Urinary bladder (tissue), 4 donors: ENCODE results near the gene RBM45. TPM values are rescaled to one million over a fixed set of nuclear protein-coding genes. Genes with fewer than 3 reads are reported as not detected.

ENCODE experiments used
- DNase-seq: peaks from one replicate; pipeline ENCODE4 v3.0.0-alpha.2; 2015; ENCODE audit errors: extremely low spot score
- H3K27ac ChIP-seq: one replicate; pipeline ENCODE4 v1.5.1; 2013; ENCODE audit warnings: low read depth, mild to moderate bottlenecking, moderate library complexity
- H3K36me3 ChIP-seq: one replicate; pipeline ENCODE4 v1.6.1; 2013; ENCODE audit warnings: mild to moderate bottlenecking, moderate library complexity; ENCODE audit not compliant: insufficient read depth
- H3K4me1 ChIP-seq: one replicate; pipeline ENCODE4 v1.6.1; 2013; ENCODE audit warnings: mild to moderate bottlenecking, moderate library complexity; ENCODE audit not compliant: insufficient read depth
- H3K4me3 ChIP-seq: one replicate; pipeline ENCODE4 v1.5.1; 2013; ENCODE audit warnings: low read depth, low read length
- WGBS: extraction: QIAGEN DNeasy Blood & Tissue Kit; methylation state at CpG from one replicate; pipeline ENCODE4 v1.1.7; 2013; 5-methylcytosine and 5-hydroxymethylcytosine counted together
- polyA plus RNA-seq: library from polyadenylated mRNA; stranded (reverse); fragments of 200-250 nt; gene quantifications from one replicate; pipeline ENCODE4 v1.2.3, GENCODE V29; 2013
- total RNA-seq: library from RNA; depleted of rRNA; stranded (reverse); fragments of >200 nt; gene quantifications from one replicate; pipeline ENCODE4 v1.2.3, GENCODE V29; 2014
- donor health status: healthy with polysubstance abuse.
- donor health status: healthy.

RBM45 gene
- total and polyA plus RNA-seq, 2 donors: 7.3 to 30.8 TPM

GRCh38 chr2:178082408-178083045 is 29.7 kb upstream of the RBM45 start:
- H3K36me3 ChIP-seq: no peaks in the 10 kb centered on the region
- no peak overlapping the region for H3K27ac ChIP-seq
- no peaks in the 10 kb centered on the region for H3K4me1 ChIP-seq
- no peak for DNase-seq
- no peak overlapping the region for H3K4me3 ChIP-seq
- WGBS: 65% methylated on average over 3 of the region's 3 CpGs

GRCh38 chr2:178084273-178084672 is 28.0 kb upstream of the RBM45 start:
- H3K27ac ChIP-seq: no peak overlapping the region
- no peaks in the 10 kb centered on the region for H3K4me1 ChIP-seq
- WGBS: 76% methylated on average over 3 of the region's 3 CpGs
- H3K4me3 ChIP-seq: no peak overlapping the region
- DNase-seq: no peak
- no peaks in the 10 kb centered on the region for H3K36me3 ChIP-seq

DNA sequence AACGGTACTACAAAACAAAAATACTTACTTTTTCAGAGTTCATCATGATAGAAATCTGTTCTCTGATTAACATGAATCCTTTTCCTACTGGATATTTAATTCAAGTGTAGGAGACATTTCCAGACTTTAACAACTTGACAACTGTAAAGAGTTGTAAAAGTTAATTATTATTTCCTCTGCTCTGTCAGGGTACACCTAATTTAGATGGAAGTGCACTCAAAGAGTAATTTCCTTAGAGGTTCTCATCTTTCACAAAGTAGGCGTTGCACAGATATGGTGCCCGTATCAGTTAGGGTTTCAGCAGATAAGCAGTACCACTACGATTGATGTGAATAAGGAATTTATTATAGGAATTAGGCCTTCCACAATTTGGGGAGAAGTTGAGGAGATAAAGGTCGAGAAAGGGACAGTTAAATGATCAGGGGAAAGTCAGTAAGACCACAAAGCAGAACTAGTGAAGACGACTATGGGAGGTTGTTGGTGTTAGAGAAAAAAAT is 23.4 kb upstream of the RBM45 start:
- Histone ChIP-seq H3K36me3 (peaks cover 2% of the 10 kb centered on the region), H3K27ac (no peak overlapping the region), H3K4me1 (no peaks in the 10 kb centered on the region), H3K4me3 (no peak overlapping the region)
- DNase-seq: no peak
- WGBS: 39% methylated on average over 6 of the region's 6 CpGs

DNA sequence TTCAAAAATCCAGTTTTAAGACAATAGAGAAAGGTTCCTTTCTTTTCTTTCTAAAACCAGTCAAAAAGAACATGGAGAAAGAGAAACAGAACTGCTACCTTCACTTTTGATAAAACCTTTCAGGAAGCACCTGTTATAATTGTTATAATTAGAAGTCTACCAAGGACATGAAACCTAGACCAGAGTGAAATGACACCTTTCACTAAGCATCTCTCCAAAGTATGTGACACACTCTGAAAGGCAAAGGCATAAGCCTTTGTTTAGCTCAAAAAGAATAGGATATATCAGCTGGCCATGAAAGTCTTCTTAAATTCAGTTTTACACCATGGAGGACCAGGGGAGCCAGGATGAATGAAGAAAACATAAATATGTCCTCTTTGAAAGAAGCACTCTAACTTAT is 18.8 kb upstream of the RBM45 start:
- Histone ChIP-seq H3K36me3 (peaks cover 2% of the 10 kb centered on the region), H3K27ac (no peak overlapping the region), H3K4me1 (no peaks in the 10 kb centered on the region), H3K4me3 (no peak overlapping the region)
- DNase-seq: no peak

GRCh38 chr2:178101321-178102079 is 10.7 kb upstream of the RBM45 start:
- Histone ChIP-seq H3K36me3 (no peaks in the 10 kb centered on the region), H3K4me1 (no peaks in the 10 kb centered on the region), H3K27ac (no peak overlapping the region), H3K4me3 (no peak overlapping the region)
- 87% methylated on average over 3 of the region's 3 CpGs for WGBS
- no peak for DNase-seq

GRCh38 chr2:178105566-178105965 is 6.7 kb upstream of the RBM45 start:
- DNase-seq: no peak

DNA sequence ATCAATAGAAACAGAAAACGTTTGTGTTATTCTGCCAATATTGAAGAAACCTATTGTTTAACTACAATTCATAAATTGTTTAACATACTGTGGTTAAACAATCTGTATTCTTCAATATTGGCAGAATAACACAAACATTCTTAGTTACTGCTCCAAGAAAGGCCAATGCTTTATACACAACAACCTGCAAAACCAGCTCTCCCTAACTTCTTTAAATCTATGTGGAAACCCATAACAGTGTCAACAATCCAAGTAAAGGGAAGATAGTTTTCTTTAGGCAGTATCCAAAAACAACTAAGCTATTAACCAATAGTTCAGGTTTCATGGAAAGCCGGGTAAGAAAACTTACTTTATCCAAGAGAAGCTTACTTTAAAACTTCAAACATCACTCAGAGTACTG is 6.2 kb upstream of the RBM45 start:
- Histone ChIP-seq H3K4me3 (no peak overlapping the region), H3K4me1 (no peaks in the 10 kb centered on the region), H3K27ac (no peak overlapping the region), H3K36me3 (no peaks in the 10 kb centered on the region)
- no peak for DNase-seq
- WGBS: 46% methylated on average over 2 of the region's 2 CpGs

More at GRCh38 chr2:178105566-178105965, 6.7 kb upstream of the RBM45 start:
- Histone ChIP-seq H3K27ac (no peak overlapping the region), H3K4me1 (no peaks in the 10 kb centered on the region), H3K4me3 (no peak overlapping the region), H3K36me3 (no peaks in the 10 kb centered on the region)
- 74% methylated on average over 2 of the region's 2 CpGs for WGBS

- WGBS: 90% methylated on average over 21 of the region's 21 CpGs
- Histone ChIP-seq H3K36me3 (no peaks in the 10 kb centered on the region), H3K27ac (no peak overlapping the region)
Observed at GRCh38 chr2:178108176-178108575, 4.1 kb upstream of the RBM45 start.

GRCh38 chr2:178109813-178110212 is 2.4 kb upstream of the RBM45 start:
- no peak for DNase-seq
- Histone ChIP-seq H3K4me1 (no peaks in the 10 kb centered on the region), H3K27ac (no peak overlapping the region), H3K36me3 (peaks cover 3% of the 10 kb centered on the region), H3K4me3 (no peak overlapping the region)
- 19% methylated on average over 1 of the region's 1 CpG for WGBS

More at GRCh38 chr2:178108176-178108575, 4.1 kb upstream of the RBM45 start:
- H3K4me3 ChIP-seq: no peak overlapping the region
- no peaks in the 10 kb centered on the region for H3K4me1 ChIP-seq
- no peak for DNase-seq

- no peak for DNase-seq
- Histone ChIP-seq H3K4me3 (no peak overlapping the region), H3K4me1 (no peaks in the 10 kb centered on the region), H3K36me3 (peaks cover 3% of the 10 kb centered on the region), H3K27ac (no peak overlapping the region)
- 82% methylated on average over 4 of the region's 4 CpGs for WGBS
Observed at GRCh38 chr2:178110681-178111080, 1.6 kb upstream of the RBM45 start.

DNA sequence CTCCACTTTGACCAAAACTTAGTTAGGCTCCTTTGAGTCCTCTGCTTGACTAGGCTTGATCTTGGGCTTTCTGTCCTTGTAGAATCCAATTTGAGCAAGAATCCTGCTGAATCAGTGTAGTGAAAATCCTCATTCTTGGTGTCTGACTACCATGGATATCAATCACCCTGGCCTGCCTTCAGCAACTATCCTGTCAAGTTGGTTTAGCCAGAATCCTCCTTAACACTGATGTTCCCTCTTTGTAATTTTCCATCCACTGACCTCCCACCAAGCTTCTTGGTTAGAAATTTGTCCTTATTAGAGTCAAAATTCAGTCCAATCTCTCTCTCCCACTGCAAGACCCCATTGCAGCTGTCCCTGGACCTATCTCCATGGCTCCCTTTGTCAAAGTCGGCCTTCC is 494 bp upstream of the RBM45 start:
- Histone ChIP-seq H3K36me3 (peaks cover 3% of the 10 kb centered on the region), H3K27ac (no peak overlapping the region), H3K4me3 (no peak overlapping the region), H3K4me1 (no peaks in the 10 kb centered on the region)
- DNase-seq: no peak
- WGBS: 97% methylated on average over 1 of the region's 1 CpG

DNA sequence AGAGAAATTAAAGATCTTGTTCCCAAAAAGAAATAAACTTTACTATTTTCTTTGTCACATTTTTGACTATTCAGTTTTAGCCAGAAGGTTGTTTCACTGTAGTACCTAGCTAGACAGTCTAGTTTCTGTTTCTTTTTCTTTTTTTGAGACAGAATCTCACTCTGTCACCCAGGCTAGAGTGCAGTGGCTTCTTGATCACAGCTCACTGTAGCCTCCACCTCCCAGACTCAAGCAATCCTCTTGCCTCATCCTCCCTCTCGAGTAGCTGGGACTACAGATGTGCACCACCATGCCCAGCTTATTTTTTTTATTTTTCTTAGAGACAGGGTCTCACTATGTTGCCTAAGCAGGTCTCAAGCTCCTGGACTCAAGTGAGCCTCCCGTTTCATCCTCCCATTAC is 2.2 kb downstream of the RBM45 start:
- no peak for DNase-seq
- WGBS: 83% methylated on average over 2 of the region's 2 CpGs
- no peaks in the 10 kb centered on the region for H3K4me1 ChIP-seq
- peaks cover 6% of the 10 kb centered on the region for H3K36me3 ChIP-seq
- H3K27ac ChIP-seq: no peak overlapping the region
- H3K4me3 ChIP-seq: no peak overlapping the region

- Histone ChIP-seq H3K4me1 (no peaks in the 10 kb centered on the region), H3K27ac (no peak overlapping the region), H3K4me3 (no peak overlapping the region), H3K36me3 (peaks cover 6% of the 10 kb centered on the region)
- DNase-seq: no peak
Observed at GRCh38 chr2:178115271-178115670, 3.0 kb downstream of the RBM45 start.

DNA sequence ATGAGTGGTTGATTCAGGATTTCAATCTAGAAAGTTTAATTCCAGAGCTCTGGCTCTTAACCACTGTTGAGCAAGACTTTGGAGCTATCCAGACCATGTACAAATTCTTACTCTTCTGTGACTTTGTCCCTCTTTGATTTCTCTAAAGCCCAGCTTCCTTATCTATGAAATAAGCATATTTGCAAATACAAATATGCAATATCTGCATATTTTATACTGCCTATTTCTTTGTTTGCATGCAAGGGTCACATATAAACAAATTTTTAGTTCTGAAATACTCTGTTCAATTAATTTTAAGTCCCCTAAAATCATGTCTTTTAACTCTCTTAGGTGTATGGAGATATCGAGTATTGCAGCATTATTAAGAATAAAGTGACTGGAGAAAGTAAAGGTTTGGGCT is 5.5 kb downstream of the RBM45 start:
- Histone ChIP-seq H3K27ac (no peak overlapping the region), H3K4me1 (no peaks in the 10 kb centered on the region), H3K4me3 (no peak overlapping the region), H3K36me3 (peaks cover 6% of the 10 kb centered on the region)
- WGBS: 96% methylated on average over 1 of the region's 1 CpG
- no peak for DNase-seq
